Large intestine (tissue), 3 donors: ENCODE results near the gene ATP1B2. TPM values are rescaled to one million over a fixed set of nuclear protein-coding genes. Genes with fewer than 3 reads are reported as not detected.

Experiments used
- DNase-seq, 2 donors: peaks; one replicate each; pipeline versions ENCODE4 v3.0.0 to v3.0.0-alpha.2; 2013
- H3K27ac ChIP-seq: one replicate; pipeline ENCODE4 v1.5.1; 2013; ENCODE audit warnings: low read length
- H3K27me3 ChIP-seq: 2 replicates; pipeline ENCODE4 v1.6.1; 2013; ENCODE audit warnings: low read length; ENCODE audit not compliant: control insufficient read depth, insufficient read depth
- H3K36me3 ChIP-seq: 2 replicates; pipeline ENCODE4 v1.6.1; 2013; ENCODE audit warnings: low read length; ENCODE audit not compliant: control insufficient read depth, insufficient read depth
- H3K4me1 ChIP-seq: one replicate; pipeline ENCODE4 v1.6.1; 2013; ENCODE audit warnings: low read length; ENCODE audit not compliant: control insufficient read depth, insufficient read depth
- H3K4me3 ChIP-seq: one replicate; pipeline ENCODE4 v1.5.1; 2013; ENCODE audit warnings: low read length
- H3K9me3 ChIP-seq: one replicate; pipeline ENCODE4 v1.6.1; 2013; ENCODE audit warnings: mild to moderate bottlenecking, low read depth, low read length, moderate library complexity; ENCODE audit not compliant: control insufficient read depth
- WGBS: methylation state at CpG from one replicate; pipeline ENCODE4 v1.1.5; 2013; ENCODE audit warnings: low lambda C conversion rate; ENCODE audit not compliant: insufficient coverage; 5-methylcytosine and 5-hydroxymethylcytosine counted together
- polyA plus RNA-seq: library from polyadenylated mRNA; unstranded; fragments of 120-200 nt; gene quantifications from one replicate; pipeline ENCODE4 v1.2.1, GENCODE V29; 2013

ATP1B2 gene
- polyA plus RNA-seq, 1 donor = 4.8 TPM

- H3K27me3 ChIP-seq = peaks cover 45% of the 10 kb centered on the region
These were observed 52.0 kb downstream of the ATP1B2 start for GRCh38 chr17:7702776-7703175.

DNA sequence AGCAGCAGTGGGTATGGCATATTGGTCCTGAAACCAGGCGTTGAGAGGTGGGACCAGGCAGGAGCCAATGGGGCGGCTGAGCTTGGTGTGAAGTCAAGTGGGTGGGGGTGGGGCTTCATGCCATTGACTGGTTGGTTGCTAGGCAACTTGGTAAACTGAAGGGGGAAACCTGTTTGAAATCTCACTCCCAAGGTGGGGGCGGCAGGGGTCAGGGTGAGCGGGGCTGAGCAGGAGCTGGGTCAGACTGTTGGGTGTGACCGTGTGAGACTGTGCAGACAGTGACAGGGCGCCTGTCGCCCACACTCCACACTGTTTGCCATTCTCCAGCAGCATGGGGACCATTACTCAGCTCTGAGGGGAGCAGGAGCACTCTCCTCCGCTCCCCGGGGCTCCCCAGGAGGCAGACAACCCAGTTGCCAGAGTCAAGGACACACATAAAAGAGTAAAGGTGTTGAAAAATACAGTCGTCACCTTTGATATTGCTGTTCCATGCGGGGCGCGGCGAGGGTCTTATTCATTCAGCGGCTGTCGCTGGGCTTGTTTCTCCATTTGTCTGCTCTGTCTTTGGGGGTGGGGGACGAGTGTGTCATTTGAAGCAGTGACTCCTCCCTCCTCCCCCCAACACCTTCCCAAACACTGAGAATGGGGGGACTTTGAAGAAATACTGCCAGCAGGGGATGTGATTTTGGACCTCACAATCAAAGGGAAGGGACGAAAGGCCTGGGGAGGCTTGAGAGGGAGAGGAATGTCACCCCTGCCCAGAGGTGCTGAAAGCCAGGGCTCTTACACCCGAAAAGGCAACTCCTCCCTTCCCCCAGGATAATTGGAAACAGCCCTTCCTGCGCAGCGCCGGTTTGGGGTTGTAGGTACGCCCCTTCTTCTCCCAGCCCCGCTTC, 53.1 kb downstream of the ATP1B2 start:
- Histone ChIP-seq H3K4me3 (no peak overlapping the region), H3K27ac (no peak overlapping the region), H3K4me1 (peaks cover 11% of the 10 kb centered on the region), H3K36me3 (peaks cover 18% of the 10 kb centered on the region), H3K27me3 (peaks cover 51% of the 10 kb centered on the region), H3K9me3 (no peaks in the 10 kb centered on the region)
- WGBS = no CpG with 5 or more reads among the region's 24 CpGs
- DNase-seq = peak; percentile 64 to 83

More at GRCh38 chr17:7702776-7703175, 52.0 kb downstream of the ATP1B2 start:
- no peak for DNase-seq
- WGBS = no CpG with 5 or more reads among the region's 13 CpGs
- peaks cover 18% of the 10 kb centered on the region for H3K36me3 ChIP-seq
- H3K4me1 ChIP-seq = peaks cover 11% of the 10 kb centered on the region
- H3K27ac ChIP-seq = no peak overlapping the region
- no peaks in the 10 kb centered on the region for H3K9me3 ChIP-seq
- H3K4me3 ChIP-seq = no peak overlapping the region

DNA sequence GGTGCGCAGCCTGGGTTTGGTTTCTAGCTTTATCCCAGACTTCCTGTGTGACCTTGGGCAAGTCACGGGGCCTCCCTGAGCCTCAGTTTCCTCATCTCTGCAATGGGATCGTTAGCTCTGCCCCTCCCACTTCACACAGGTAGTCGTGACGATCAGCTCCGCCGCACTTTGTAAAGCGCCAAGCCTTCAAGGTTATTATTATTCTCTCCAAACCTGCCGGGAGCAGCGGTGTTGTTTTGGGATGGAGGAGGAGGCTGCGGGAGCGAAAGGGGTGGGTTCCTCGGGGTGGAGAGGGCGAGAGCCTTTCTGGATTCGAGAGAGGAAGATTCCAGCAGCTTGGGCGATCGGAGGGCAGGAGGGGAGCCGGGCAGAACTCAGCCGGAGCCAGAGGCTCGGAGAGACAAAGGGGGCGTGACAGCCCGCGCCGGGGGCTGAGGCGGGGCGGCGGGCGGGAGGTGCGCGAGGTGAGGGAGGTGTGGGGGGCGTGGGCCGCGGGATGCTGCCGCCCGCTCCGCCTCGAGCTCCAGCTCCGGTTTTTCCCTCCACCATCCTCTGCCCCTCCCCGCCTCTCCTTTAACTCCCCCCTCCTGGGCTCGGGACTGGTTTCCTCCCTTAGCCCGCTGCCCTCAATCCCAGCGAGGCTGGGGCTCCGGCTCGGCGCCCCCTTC, 54.0 kb downstream of the ATP1B2 start, which contains the start of gene EFNB3:
EFNB3 (plus strand) TSS at position 602 of the 668 bp plus-strand sequence. CDS start 397 bp downstream, outside the sequence.
- Histone ChIP-seq H3K27ac (no peak within 1 kb of the TSS), H3K4me1 (peaks cover 11% of the 10 kb centered on the region), H3K36me3 (peaks cover 18% of the 10 kb centered on the region), H3K9me3 (no peaks in the 10 kb centered on the region), H3K27me3 (peaks cover 51% of the 10 kb centered on the region), H3K4me3 (peak within 1 kb of the TSS; percentile 39)
- WGBS = no CpG with 5 or more reads among the region's 45 CpGs
- DNase-seq = peak in 1 of 2 donors; percentile 41

DNA sequence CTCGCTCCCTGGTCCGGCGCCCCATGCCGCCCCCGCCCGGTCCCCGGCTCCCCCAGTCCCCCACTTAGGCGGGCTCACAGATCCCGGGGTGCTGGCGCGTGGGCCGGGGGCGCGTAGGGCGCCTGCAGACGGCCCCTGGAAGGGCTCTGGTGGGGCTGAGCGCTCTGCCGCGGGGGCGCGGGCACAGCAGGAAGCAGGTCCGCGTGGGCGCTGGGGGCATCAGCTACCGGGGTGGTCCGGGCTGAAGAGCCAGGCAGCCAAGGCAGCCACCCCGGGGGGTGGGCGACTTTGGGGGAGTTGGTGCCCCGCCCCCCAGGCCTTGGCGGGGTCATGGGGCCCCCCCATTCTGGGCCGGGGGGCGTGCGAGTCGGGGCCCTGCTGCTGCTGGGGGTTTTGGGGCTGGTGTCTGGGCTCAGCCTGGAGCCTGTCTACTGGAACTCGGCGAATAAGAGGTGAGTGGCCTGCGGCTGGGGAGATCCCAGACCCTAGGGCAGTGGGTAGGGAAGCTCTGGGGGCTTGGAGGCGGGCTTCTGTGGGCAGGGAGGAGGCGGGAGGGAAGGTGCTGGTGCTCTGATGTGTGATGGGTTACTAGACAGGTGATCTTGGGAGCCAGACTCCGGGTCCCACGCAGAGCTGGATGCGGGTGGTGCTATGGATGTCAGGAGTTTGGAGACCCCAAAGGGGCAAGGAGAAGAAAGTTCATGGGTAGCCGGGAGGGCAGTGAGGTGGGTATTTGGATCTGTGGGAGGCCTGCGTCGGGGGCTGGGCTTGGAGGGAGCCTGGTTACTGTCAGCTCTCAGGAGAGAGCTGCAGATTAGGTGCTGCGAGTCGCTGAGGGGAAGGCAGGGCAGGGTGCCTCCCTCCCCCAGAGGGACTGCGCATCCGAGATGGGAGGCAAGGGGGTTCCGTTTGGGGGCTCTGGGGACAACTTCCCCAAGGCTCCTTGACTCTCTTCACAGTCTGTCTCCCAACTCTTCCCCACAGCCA, 54.8 kb downstream of the ATP1B2 start:
- Histone ChIP-seq H3K4me1 (peaks cover 11% of the 10 kb centered on the region), H3K9me3 (no peaks in the 10 kb centered on the region), H3K27me3 (peaks cover 51% of the 10 kb centered on the region), H3K27ac (no peak overlapping the region), H3K36me3 (peaks cover 16% of the 10 kb centered on the region), H3K4me3 (peak overlapping the region; percentile 39)
- DNase-seq = no peak
- WGBS = no CpG with 5 or more reads among the region's 50 CpGs

- Histone ChIP-seq H3K4me3 (no peak overlapping the region), H3K9me3 (no peaks in the 10 kb centered on the region), H3K36me3 (peaks cover 9% of the 10 kb centered on the region), H3K27ac (no peak overlapping the region), H3K27me3 (peaks cover 62% of the 10 kb centered on the region), H3K4me1 (peaks cover 11% of the 10 kb centered on the region)
- no peak for DNase-seq
- no CpG with 5 or more reads among the region's 3 CpGs for WGBS
These were observed 56.1 kb downstream of the ATP1B2 start for GRCh38 chr17:7706631-7707354.

Other genes starting within 250 kb of the ATP1B2 start
- 187 TPM for gene TMEM256, start 246.8 kb upstream of the ATP1B2 start, polyA plus RNA-seq
- 12.9 TPM for gene NLGN2, start 243.1 kb upstream of the ATP1B2 start, polyA plus RNA-seq
- not detected for gene SPEM1, start 230.6 kb upstream of the ATP1B2 start, polyA plus RNA-seq
- gene SPEM2, start 225.3 kb upstream of the ATP1B2 start, polyA plus RNA-seq = not detected
- gene SPEM3, start 222.1 kb upstream of the ATP1B2 start, polyA plus RNA-seq = not detected
- gene TMEM102, start 215.5 kb upstream of the ATP1B2 start, polyA plus RNA-seq = 7.5 TPM
- gene FGF11, start 211.4 kb upstream of the ATP1B2 start, polyA plus RNA-seq = 1.3 TPM
- gene CHRNB1, start 205.9 kb upstream of the ATP1B2 start, polyA plus RNA-seq = 7.4 TPM
- 65.6 TPM for gene ZBTB4, start 171.3 kb upstream of the ATP1B2 start, polyA plus RNA-seq
- gene SLC35G6, start 169.5 kb upstream of the ATP1B2 start, polyA plus RNA-seq = 0.52 TPM
- 98.7 TPM for gene POLR2A, start 166.6 kb upstream of the ATP1B2 start, polyA plus RNA-seq
- gene TNFSF12, start 101.9 kb upstream of the ATP1B2 start, polyA plus RNA-seq = 32.7 TPM
- gene TNFSF13, start 92.2 kb upstream of the ATP1B2 start, polyA plus RNA-seq = 23.4 TPM
- 47.7 TPM for gene SENP3, start 89.0 kb upstream of the ATP1B2 start, polyA plus RNA-seq
- gene CD68, start 71.3 kb upstream of the ATP1B2 start, polyA plus RNA-seq = 512 TPM
- 105 TPM for gene MPDU1, start 67.1 kb upstream of the ATP1B2 start, polyA plus RNA-seq
- 2.0 TPM for gene SOX15, start 60.8 kb upstream of the ATP1B2 start, polyA plus RNA-seq
- 28.2 TPM for gene FXR2, start 36.0 kb upstream of the ATP1B2 start, polyA plus RNA-seq
- 327 TPM for gene SAT2, start 23.1 kb upstream of the ATP1B2 start, polyA plus RNA-seq
- 23.6 TPM for gene SHBG, start 20.8 kb upstream of the ATP1B2 start, polyA plus RNA-seq
- 49.7 TPM for gene TP53, start 36.6 kb downstream of the ATP1B2 start, polyA plus RNA-seq
- 7.9 TPM for gene WRAP53, start 37.6 kb downstream of the ATP1B2 start, polyA plus RNA-seq
- 7.4 TPM for gene EFNB3, start 54.3 kb downstream of the ATP1B2 start, polyA plus RNA-seq
- gene DNAH2, start 66.8 kb downstream of the ATP1B2 start, polyA plus RNA-seq = 0.09 TPM
- gene KDM6B, start 183.3 kb downstream of the ATP1B2 start, polyA plus RNA-seq = 24.9 TPM
- gene TMEM88, start 204.1 kb downstream of the ATP1B2 start, polyA plus RNA-seq = 10.4 TPM
- gene NAA38, start 206.6 kb downstream of the ATP1B2 start, polyA plus RNA-seq = 50.7 TPM
- gene CYB5D1, start 207.1 kb downstream of the ATP1B2 start, polyA plus RNA-seq = 13.8 TPM
- gene CHD3, start 237.9 kb downstream of the ATP1B2 start, polyA plus RNA-seq = 73.8 TPM